ENCODE results near the gene GABRB1.

DNA sequence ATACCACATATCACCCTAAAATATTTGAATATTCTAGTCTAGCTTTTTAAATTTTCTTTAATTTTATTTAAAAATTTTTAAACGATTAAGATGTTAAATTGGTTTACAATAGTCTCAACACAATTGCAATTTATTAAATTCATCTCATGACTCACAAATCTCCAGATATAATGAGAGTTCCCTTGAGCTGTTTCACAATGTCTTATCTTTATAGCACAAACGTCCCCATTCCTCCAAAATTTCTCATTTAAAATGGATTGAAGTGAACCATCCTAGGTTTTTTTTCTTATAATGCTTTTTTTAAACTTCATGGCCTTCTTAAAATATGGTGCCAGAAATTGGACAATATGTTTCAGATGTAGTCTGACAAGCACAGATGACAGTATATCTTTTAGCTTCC, 204.4 kb downstream of the GABRB1 start:
- TF ChIP-seq, protein P1, sequence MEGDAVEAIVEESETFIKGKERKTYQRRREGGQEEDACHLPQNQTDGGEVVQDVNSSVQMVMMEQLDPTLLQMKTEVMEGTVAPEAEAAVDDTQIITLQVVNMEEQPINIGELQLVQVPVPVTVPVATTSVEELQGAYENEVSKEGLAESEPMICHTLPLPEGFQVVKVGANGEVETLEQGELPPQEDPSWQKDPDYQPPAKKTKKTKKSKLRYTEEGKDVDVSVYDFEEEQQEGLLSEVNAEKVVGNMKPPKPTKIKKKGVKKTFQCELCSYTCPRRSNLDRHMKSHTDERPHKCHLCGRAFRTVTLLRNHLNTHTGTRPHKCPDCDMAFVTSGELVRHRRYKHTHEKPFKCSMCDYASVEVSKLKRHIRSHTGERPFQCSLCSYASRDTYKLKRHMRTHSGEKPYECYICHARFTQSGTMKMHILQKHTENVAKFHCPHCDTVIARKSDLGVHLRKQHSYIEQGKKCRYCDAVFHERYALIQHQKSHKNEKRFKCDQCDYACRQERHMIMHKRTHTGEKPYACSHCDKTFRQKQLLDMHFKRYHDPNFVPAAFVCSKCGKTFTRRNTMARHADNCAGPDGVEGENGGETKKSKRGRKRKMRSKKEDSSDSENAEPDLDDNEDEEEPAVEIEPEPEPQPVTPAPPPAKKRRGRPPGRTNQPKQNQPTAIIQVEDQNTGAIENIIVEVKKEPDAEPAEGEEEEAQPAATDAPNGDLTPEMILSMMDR (conservative IDR thresholded peaks at IDR 0.05 in 1 of 2, IDR thresholded peaks at IDR 0.05 in 1 of 2; ENCODE audit: extremely low read depth in 1 of 2, insufficient read depth in 1 of 2, low read depth in 1 of 2, low read length in 2 of 2), result no peak
- TF ChIP-seq EZH2 (IDR thresholded peaks at IDR 0.05; ENCODE audit: borderline replicate concordance, low read length), result no peak

Data from mammary epithelial cell (primary cell).